HG03175 (cell line): ENCODE data around the gene SLA2.
"Not testable (repeated sequence)": the region's sequence is repeated elsewhere in the genome, so short reads cannot be mapped to it uniquely, and the experiment has no call there.

Experiments
- ATAC-seq: cut with Tn5 transposase; IDR thresholded peaks from one replicate; pipeline ENCODE4 v1.9.1; 2021; ENCODE audit warnings: mild to moderate bottlenecking, moderate library complexity; ENCODE audit not compliant: unreplicated experiment

The SLA2 gene

DNA sequence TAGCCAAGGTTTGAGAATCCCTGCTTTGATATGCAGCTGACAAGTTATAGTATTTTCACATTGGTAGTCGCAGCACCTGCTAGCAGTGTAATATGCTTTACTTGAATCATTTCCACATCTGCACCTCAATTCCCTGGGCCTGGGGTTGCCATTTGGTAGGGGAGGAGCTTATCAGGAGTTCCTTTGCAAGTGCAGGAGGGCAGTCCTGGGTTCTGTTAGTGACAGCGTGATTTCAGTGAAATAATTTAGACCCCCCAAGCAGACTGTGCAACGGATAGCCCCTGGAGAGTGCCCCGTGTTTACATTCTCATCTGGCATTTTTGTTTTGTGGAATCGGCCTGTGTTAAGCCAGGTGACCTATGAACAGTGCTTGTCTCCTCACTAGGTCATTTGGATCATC is 34.4 kb downstream of the SLA2 start:
- no peak for ATAC-seq

DNA sequence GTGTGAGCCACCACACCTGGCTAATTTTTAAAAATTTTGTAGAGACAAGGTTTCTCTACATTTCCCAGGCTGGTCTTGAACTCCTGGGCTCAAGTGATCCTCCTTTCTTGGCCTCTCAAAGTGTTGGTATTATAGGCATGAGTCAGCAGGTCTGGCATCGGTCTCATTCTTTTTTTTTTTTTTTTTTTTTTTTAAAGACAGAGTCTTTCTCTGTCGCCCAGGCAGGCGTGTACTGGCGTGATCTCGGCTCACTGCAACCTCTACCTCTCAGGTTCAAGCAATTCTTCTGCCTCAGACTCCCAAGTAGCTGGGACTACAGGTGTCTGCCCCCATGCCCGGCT is 37.6 kb downstream of the SLA2 start:
- ATAC-seq, result not testable (repeated sequence)

DNA sequence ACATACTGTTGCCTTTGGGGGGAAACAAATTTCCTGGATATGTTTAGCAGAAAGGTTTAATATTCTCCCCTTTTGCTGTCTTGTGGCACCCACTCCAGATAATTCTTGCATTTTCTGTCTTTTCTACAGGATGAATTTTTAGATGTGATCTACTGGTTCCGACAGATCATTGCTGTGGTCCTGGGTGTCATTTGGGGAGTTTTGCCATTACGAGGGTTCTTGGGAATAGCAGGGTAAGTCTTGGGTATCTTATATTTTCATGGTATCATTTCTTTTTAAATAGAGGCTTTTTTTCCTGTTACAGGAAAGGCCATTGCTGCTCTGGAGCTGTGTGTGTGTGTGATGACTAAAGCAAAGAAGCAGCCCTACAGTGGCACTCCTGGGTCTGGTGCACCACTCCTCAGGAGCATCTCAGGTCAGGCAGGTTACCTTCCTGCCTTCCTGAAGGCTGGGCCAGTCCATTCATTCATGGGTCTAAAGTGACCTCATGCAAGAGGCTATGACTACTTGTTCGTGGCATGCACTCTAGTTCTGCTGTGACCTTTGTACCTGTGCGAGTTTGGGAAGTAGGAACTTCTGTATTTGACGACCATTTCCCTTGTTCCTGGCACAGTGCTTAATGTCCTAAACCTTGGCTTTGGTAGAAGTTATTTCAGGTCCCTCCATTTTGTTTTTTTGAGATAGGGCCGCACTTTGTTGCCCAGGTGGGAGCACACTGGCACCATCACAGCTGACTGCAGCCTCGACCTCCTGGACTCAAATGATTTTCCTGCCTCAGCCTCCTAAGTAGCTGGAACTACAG is 38.2 kb downstream of the SLA2 start:
- no peak for ATAC-seq

DNA sequence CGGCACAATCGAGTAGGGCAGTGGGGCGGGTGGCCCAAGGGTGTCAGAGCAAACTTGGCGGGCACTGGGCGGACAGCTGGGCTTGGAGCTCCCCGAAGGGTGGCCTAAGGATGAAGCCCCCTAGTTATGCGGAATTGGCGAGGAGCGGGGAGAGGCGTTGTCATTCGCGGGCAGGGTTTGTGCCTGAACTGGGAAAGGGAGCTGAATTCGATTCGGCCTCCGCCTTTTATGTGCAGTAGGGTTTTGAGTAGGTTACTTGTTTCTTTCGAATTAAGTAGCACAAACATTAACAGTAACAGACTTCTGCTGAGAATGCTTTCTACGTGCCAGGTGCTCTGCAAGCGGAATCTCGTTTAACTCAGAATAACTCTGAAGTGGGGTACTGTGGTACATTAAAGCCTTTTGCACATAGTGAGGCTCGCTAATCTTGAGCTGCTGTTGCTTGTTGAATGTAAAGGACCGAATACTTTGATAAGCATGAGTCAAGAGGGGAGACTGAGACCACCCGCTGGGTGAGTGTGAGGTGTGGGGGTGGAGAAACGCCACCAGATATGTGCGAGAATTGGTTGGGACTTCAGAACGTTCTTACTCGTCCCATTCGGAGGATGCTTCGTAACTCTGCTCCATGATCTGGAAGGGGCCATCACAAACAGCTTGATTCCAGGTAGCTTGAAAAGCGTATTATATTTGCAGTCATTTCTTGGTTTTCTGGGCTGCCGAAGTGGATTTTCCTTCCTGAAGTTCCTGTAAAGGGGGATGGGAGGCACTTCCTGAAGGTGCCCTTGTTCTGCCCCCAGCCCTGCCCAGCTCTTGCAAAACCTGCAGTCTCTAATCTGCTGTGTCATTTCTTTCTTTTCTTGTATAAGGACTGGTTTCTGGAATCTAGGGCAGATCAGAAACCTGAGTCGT is 39.6 kb downstream of the SLA2 start:
- no peak for ATAC-seq

DNA sequence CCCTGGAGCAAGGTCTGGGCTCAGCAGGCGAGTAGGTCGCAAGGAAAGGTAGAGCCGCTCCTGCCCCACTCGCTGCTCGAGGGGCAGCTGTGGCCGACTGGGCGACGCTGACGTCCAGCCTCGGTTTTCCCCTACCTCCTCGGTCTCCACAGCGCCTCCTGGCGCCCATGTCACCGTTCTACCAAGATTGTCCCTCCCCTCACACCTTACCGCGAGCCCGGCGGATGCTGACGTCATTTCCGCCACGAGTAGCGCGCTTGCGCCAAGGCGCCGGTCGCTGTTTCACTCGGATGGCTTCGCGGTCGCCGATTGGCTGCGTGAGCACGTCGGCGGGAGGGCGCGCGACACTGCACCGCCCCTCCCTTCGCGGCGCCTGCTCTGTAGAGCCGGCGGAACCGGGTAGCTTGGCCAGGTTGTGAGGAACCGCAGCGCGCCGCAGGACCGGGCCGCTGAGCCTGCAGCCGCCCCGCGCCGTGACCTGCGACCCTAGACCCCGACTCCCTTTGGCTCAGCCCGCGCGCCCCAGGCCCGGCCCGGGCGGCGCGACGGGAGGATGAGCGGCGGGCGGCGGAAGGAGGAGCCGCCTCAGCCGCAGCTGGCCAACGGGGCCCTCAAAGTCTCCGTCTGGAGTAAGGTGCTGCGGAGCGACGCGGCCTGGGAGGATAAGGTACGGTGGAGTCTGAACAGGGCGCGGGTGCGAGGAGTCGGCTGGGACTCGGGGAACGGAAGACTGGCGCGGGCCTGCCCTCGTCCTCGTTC is 40.4 kb downstream of the SLA2 start, which contains the start of gene RAB5IF:
TSS of gene RAB5IF (plus strand) at position 381 of the 759 bp plus-strand sequence. CDS start at position 554, 173 bp downstream.
- ATAC-seq, result peak; percentile 83

DNA sequence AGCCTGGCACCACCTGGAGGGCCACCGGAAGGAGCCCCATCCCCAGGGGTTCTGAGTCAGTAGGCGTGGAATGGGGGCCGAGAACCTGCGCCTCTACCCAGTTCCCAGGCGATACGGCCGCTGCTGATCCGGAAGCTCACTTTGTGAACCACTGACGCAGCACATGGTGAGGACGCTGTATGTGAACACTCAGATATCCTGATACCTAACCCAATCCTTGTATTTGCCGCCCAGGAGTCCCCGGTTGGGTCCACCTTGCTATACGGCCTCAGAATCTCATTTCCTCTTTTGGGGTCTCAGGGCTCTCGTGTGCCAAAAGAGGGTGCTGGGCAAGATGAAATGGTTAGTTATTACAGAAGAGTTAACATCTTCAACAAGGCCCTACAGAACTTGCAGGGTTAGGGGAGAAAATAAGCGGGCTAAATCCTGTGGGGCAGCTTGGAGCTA is 41.0 kb downstream of the SLA2 start:
- ATAC-seq, result peak; percentile 26

DNA sequence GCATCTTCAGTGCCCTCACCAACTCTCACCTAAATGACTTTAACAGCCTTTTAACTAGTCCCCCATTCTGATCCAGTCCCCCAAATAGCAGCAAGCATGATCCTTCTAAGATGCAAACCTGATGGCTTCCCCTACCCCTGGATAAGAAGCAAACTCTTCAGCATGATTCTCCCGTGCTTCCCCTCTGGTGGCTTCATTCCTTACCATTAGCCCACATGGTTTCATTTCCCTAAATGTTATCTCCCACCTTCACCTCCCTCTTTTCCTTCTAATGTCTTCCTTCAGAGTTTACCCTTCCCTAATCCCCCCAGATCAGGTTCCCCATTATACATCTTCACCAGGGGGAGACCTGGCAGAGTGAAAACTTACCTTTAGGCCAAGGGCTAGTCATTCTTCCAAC is 44.5 kb downstream of the SLA2 start:
- no peak for ATAC-seq

DNA sequence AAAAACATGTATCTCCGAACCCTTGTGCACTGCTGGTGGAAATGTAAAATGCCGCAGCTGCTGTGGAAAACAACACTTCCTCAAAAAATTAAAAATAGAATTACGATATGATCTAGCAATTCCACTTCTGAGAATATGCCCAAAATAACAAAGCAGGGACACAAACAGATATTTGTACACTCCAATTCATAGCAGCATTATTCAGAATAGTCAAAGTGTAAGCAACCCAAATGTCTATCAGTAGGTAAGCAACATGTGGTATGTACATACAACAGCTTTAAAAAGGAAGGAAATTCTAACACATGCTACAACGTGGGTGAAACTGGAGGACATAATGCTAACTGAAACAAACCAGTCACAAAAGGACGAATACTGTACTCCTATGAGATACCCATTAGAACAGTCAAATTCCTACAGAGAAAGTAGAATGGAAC is 46.1 kb downstream of the SLA2 start:
- ATAC-seq, result no peak

DNA sequence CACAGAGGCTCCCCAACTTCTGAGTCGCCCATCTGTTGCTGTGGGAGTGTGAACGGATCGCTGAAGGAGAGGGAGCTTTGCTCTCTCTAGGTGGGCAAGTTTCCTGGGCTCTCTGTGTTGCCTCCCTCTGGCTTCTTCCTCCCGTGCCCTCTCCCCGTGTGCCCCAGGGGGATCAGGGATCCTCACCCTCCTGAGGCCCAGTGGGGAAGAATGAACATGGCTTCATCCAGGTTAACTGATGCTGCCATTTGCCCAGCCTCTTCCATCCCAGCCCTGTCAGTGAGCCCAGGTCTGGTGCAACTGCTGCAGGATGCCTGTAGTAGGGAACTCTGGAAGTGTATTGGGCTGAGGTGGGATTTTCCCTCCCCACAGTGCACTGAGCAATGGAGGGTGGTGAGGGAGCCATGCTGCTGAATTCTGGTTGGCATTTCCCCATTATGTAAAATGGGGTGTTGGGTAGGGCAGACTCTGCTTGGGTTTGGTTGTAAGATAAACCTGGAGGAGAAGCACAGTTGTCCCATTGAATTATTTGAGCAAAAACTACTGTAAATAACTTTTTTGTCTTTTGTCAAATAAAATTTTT is 52.6 kb downstream of the SLA2 start:
- no peak for ATAC-seq

DNA sequence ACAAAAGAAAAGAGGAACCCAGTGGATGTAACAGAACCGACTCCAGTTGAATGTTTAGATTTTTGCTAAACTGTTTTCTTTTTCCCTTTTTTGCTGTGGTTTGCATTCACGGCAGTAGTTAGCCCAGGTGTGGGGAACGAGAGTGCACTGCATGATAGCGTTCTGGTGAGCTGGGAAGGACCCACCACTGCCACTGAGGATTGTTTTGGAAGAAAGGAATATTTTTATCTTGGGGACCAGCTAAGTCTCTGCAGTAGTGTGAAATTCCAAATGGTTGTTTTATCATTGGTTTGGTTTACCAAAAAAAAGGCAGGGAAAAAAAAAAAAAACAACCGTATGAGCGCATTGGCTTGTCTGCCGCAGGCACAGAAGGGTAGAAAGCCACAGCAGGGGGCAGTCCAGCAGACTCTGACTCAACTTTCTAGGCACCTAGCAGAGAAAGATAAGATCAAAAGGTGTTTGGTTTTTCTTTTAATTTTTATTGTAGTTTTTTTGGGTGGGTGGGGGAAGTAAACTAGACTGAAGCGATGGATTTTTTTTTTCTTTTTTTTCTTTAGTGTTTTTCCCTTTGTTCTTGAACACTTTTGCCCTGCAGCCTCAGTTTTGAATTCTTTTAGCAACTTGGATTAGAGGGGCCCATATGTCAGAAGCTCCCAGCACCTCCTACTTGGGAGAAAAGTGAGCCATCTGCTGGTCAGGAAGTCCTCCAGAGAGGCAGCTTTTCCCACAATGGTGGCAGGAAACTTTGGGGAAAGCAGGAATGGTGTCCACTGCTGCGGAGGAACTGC is 53.9 kb downstream of the SLA2 start:
- no peak for ATAC-seq

DNA sequence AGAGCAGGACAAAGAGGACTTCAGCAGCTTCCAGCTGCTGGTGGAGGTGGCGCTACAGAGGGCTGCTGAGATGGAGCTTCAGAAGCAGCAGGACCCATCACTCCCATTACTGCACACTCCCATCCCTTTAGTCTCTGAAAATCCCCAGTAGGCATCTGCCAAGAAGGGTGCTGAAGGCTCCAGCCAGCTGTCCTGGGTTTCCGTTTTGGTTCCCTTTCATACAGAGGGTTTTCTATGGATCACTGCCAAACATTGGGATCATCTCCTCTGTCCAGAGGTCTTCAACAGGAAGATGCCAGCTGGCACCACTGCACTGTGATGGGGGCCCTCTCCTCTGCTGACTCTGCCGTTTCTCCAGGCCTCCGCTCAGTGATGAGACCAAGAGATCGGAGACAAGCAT is 54.7 kb downstream of the SLA2 start:
- no peak for ATAC-seq

DNA sequence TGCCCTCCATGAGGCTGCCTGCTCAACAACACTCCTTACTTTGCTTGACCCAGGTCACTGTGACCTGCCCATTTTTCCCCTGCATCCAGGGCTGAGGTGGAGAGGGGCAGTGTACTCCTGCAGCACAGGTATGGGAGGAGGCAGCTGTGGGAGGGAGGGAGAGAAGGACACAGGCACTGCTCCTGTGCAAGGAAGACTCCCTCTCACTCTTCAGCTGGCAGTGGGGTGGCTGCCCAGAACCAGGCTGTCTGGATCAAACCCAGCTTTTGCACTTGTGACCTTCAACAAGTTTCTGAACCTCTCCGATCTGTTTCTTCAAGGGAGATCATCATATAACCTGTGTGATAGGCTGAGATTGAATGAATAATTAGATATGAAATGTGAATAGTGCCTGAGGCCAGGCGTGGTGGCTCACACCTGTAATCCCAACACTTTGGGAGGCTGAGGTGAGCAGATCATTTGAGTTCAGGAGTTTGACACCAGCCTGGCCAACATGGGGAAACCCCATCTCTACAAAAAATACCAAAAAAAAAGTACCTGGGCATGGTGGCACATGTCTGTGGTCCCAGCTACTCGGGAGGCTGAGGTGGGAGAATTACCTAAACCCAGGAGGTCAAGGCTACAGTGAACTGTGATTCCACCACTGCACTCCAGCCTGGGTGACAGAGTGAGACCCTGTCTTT is 58.5 kb downstream of the SLA2 start:
- no peak for ATAC-seq

DNA sequence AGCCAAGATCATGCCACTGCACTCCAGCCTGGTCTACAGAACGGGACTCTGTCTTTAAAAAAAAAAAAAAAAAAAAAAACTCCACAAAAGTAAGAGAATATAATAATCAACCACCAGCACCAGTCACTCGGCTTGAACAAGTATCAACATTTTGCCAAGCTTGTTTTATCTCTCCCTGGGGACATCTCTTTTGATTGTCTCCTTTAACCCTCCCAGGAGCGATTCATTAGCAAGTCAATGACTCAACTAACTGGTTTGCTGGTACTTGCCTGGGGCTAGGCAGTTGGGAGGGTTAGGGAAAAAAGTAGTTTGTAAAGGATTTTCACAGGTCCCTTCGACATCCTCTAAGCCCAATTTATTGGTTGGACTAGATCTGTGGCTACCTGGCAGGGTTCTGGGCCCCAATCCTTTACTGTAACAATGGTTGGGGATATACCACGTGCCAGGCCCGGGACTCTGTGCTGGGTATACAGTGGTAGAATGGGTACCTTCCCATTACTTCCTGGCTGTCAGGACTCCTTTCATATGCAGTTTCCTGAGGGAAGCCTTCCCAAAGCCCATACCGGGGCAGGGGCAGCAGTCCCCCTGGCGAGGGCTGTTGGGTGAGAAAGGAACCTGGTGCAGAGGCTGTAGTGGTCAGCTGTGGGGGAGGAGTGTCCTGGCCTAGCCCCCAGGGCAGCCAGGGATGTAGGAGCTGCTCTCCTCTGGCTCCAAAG is 60.4 kb downstream of the SLA2 start:
- no peak for ATAC-seq

DNA sequence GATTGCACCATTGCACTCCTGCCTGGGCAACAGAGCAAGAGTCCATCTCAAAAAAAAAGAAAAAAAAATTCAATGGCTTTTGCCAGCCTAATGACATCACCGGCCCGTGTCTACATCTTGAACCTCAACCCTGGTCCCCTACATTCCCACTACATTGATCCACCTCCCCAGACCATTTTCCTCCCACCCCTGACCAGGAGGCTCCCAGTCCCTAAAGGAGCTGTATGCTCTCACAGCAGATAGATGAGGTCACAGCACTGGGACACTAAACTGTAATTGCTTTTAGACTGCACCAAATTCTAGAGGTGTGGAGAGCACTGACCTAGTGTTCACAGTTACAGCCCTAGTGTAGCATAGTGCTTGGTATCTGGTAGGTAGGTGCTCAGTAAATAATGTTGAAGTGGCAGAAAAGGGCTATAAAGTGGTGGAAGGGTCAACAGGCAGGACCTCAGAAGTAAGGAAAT is 61.9 kb downstream of the SLA2 start:
- ATAC-seq, result no peak

DNA sequence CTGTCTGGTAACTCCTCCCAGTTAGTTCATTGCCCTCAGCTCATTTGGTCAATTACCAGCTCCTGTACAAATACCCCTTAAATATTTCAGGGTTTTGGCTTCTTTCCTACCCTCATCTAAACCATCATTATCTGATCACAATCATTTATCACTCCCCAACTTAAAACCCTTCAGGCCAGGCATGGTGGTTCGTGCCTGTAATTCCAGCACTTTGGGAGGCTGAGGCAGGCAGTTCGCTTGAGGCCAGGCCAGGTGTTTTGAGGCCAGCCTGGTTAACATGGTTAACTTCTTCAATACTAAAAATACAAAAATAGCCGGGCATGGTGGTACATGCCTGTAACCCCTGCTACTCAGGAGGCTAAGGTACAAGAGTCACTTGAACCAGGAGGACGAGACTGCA is 63.2 kb downstream of the SLA2 start:
- no peak for ATAC-seq

DNA sequence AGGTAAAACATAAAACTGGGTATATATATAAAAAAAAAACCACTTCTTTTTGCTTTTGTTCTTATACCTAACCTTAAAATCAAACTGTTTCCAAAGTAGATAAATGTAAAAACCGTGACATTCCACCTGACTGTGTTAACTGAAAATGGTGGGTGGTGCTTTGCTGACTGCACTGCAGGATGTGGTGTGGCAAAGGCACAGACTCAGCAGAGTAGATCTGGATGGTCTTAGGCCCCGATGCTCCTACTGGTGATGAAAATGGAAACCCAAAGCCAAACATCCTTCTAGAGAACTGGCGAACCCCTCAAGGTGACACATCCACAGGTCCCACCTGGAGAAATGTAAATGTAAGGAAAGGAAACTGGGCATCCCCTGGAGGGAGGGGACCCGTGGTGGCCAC is 63.7 kb downstream of the SLA2 start:
- ATAC-seq, result no peak

DNA sequence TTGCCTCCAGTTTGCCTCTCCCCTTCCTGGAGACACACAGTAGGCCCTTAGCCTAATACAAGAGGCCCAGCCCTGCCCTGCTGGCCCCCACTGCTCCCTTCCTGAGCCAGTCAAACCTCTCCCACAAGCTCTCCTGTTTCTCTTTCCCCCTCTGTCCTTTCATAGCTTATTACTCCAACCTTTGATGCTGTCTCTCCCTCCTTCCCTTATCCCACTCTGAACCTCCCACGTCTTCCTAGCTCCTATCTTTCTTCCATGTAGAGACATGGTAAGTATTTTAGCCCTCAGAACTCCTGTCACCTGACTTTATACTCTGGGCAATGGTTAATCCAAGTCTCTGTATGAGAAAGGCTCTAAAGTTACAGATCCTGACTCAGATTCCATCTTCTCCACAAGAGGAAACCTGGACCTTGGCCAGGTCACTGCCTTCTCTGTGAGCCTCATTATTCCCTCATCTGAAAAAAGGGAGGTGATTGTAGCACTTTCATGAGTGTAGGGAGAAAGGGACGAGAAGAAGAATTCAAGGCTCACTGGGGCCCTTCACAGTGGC is 65.9 kb downstream of the SLA2 start:
- no peak for ATAC-seq

DNA sequence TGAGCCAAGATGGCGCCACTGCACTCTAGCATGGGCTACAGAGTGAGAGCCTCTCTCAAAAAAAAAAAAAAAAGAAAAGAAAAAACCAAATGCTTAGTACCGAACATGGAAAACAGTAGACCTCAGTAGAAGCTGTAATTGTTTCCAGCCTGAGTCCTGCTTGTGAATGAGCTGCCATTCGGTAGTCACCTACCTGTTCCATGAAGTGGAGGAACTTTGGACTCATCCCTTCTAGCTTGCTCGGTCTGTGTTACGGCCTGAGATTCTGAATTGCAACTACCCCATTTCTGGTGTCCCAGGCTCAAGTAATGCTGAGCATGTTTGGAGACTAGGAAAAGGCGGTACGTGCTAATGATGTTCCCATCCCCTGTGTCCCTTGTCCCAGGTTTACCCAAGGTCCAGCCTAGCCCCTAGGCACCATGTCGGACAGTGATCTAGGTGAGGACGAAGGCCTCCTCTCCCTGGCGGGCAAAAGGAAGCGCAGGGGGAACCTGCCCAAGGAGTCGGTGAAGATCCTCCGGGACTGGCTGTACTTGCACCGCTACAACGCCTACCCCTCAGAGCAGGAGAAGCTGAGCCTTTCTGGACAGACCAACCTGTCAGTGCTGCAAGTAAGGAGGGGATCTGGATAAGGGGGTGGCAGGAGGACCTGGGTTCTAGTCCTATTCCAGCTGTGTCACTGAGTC is 67.5 kb downstream of the SLA2 start:
- ATAC-seq, result no peak
